WERI-Rb-1 (cell line): ENCODE results near the gene CCDC12.

ENCODE experiments used
- DNase-seq: peaks from one replicate; pipeline ENCODE4 v3.0.0-alpha.2; 2020
- H3K27ac ChIP-seq: fragments of 250-450 bp; sonication (Bioruptor Pico); 2 replicates; pipeline ENCODE4 v1.5.1; 2020; ENCODE audit warnings: mild to moderate bottlenecking, moderate library complexity
- H3K27me3 ChIP-seq: fragments of 250-450 bp; sonication (Bioruptor Pico); 2 replicates; pipeline ENCODE4 v1.5.1; 2021; ENCODE audit warnings: mild to moderate bottlenecking, low read depth, moderate library complexity; ENCODE audit not compliant: insufficient read depth, severe bottlenecking
- H3K36me3 ChIP-seq: fragments of 250-450 bp; sonication (Bioruptor Pico); 2 replicates; pipeline ENCODE4 v1.5.1; 2020; ENCODE audit warnings: mild to moderate bottlenecking, moderate library complexity
- H3K4me3 ChIP-seq: 2 replicates; pipeline ENCODE4 v1.5.1; 2011; ENCODE audit warnings: low read depth, mild to moderate bottlenecking, control low read depth, low read length
- H3K9me3 ChIP-seq: fragments of 250-450 bp; sonication (Bioruptor Pico); 2 replicates; pipeline ENCODE4 v1.5.1; 2021; ENCODE audit warnings: mild to moderate bottlenecking, moderate library complexity; ENCODE audit not compliant: severe bottlenecking
- TF ChIP-seq, protein P1 (sequence below): IDR thresholded peaks from 2 replicates; pipeline ENCODE4 v1.5.1; 2011; ENCODE audit warnings: low read depth, mild to moderate bottlenecking, control low read depth, inconsistent platforms, low read length

The CCDC12 gene

GRCh38 chr3:46995901-46996562 is 19.5 kb upstream of the CCDC12 start:
- TF ChIP-seq, protein P1, sequence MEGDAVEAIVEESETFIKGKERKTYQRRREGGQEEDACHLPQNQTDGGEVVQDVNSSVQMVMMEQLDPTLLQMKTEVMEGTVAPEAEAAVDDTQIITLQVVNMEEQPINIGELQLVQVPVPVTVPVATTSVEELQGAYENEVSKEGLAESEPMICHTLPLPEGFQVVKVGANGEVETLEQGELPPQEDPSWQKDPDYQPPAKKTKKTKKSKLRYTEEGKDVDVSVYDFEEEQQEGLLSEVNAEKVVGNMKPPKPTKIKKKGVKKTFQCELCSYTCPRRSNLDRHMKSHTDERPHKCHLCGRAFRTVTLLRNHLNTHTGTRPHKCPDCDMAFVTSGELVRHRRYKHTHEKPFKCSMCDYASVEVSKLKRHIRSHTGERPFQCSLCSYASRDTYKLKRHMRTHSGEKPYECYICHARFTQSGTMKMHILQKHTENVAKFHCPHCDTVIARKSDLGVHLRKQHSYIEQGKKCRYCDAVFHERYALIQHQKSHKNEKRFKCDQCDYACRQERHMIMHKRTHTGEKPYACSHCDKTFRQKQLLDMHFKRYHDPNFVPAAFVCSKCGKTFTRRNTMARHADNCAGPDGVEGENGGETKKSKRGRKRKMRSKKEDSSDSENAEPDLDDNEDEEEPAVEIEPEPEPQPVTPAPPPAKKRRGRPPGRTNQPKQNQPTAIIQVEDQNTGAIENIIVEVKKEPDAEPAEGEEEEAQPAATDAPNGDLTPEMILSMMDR, result no peak
- no peak for DNase-seq
- no peak overlapping the region for H3K4me3 ChIP-seq
- H3K36me3 ChIP-seq, result peaks cover 46% of the 10 kb centered on the region
- no peaks in the 10 kb centered on the region for H3K27me3 ChIP-seq
- no peaks in the 10 kb centered on the region for H3K9me3 ChIP-seq
- no peak overlapping the region for H3K27ac ChIP-seq

GRCh38 chr3:46994801-46995731 is 18.5 kb upstream of the CCDC12 start:
- H3K36me3 ChIP-seq, result peaks cover 36% of the 10 kb centered on the region
- no peaks in the 10 kb centered on the region for H3K27me3 ChIP-seq
- H3K9me3 ChIP-seq, result no peaks in the 10 kb centered on the region
- H3K4me3 ChIP-seq, result no peak overlapping the region
- H3K27ac ChIP-seq, result no peak overlapping the region
- DNase-seq, result no peak
- TF ChIP-seq, protein P1, result no peak

DNA sequence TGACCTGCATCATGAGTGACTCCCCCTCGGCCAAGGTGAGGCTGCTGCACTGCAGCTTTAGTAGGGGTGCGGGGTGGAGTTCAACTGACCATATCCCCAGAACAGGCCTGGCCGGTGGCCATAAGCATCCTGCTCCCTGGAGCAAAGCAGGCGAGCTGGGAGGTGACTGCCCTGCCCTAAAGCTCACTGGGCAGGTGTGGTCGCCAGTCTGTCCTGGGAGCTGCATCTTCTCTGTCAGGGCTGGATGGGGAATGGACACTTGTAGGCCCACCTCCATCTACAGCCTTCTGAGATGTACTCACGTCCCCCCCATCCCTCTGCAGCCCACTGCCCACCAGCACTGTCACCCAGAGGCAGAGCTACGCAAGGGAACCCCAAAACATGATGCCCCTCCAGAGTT is 17.4 kb upstream of the CCDC12 start:
- TF ChIP-seq, protein P1, result no peak
- Histone ChIP-seq H3K36me3 (peaks cover 30% of the 10 kb centered on the region), H3K9me3 (no peaks in the 10 kb centered on the region), H3K27ac (no peak overlapping the region), H3K4me3 (no peak overlapping the region), H3K27me3 (no peaks in the 10 kb centered on the region)
- no peak for DNase-seq

DNA sequence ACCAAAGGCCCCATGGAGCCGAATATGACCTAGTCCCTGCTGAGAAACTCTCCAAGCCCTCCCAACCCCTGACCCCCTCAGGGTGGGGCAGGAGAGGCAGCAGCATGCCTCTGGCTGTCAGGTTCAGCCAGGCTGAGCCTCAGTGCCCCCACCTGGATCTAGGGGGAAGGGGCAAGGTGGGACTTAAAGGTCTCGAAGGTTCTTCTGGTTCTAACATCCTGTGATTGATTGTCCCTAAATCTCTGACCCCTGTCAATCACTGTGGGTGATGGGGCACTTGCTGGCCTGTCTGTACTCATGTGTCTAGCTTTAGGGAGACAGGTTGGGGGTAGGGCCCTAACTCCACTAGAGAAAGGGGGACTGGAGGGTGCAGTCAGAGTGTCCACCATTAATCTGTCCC is 16.7 kb upstream of the CCDC12 start:
- H3K27ac ChIP-seq, result no peak overlapping the region
- peaks cover 30% of the 10 kb centered on the region for H3K36me3 ChIP-seq
- TF ChIP-seq, protein P1, result no peak
- no peak overlapping the region for H3K4me3 ChIP-seq
- H3K9me3 ChIP-seq, result no peaks in the 10 kb centered on the region
- no peak for DNase-seq
- H3K27me3 ChIP-seq, result no peaks in the 10 kb centered on the region

DNA sequence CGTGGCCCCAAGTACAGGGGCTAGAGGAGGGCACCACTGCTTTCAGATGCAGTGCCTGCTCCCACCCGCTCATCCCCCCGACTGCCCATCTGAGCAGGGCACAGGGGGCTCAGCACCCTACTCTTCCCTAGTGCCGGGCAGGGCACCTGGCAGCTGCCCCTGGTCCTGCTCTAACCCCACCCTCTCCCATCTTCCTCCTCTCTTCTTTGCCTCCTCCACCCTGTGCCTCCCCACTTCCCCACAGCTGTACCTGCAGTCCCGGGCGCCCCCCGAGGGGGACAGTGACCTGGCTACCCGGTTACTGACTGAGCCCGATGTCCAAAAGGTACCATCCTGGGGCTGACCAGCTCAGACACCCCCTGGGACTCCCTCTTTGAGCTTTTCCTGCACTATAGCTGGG is 15.7 kb upstream of the CCDC12 start:
- TF ChIP-seq, protein P1, result no peak
- no peaks in the 10 kb centered on the region for H3K27me3 ChIP-seq
- H3K27ac ChIP-seq, result no peak overlapping the region
- H3K36me3 ChIP-seq, result peaks cover 24% of the 10 kb centered on the region
- no peaks in the 10 kb centered on the region for H3K9me3 ChIP-seq
- no peak for DNase-seq
- no peak overlapping the region for H3K4me3 ChIP-seq
